ENCODE data around the gene FNDC3A. TPM values are rescaled to one million over a fixed set of nuclear protein-coding genes. Genes with fewer than 3 reads are reported as not detected.

Gene FNDC3A
- total and polyA plus RNA-seq, 12 donors, result 11.3 to 30.3 (median 23.1) TPM

DNA sequence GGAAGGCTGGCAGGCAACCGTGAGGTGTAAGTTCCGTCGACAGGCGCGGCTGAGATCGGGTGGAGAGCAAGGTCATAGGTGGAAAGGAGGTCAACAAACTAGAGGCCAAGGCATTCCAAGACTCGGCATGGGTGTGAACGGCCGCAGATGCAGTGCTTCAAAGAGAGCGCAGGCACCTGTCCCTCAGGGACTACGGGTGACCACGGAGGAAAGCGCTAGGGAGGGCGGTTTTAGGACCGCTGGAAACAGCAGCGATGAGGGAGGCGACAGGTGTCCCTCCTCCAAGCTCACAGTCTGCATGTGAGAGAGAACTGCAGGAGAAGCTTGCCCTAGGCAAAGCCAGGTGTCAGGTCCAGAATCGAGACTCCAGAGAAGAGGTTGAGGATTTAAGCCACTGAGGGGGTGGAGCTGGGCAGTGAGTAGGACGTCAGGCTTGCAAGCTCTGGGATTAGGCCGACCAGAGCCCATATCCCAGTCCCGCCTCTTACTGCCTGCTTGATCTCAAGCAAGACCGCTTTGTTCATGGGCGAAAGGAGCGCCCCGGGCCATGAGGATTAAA is 242.9 kb downstream of the FNDC3A start:
- Histone ChIP-seq H3K27me3 (peaks cover 12 to 58% (median 53%) of the 10 kb centered on the region in 7 donors), H3K36me3 (no peaks in the 10 kb centered on the region), H3K9me3 (no peaks in the 10 kb centered on the region), H3K4me1 (peaks cover 0 to 29% (median 10%) of the 10 kb centered on the region in 9 donors), H3K4me3 (no peak overlapping the region), H3K27ac (no peak overlapping the region)
- no peak for DNase-seq
- TF ChIP-seq, protein P1, sequence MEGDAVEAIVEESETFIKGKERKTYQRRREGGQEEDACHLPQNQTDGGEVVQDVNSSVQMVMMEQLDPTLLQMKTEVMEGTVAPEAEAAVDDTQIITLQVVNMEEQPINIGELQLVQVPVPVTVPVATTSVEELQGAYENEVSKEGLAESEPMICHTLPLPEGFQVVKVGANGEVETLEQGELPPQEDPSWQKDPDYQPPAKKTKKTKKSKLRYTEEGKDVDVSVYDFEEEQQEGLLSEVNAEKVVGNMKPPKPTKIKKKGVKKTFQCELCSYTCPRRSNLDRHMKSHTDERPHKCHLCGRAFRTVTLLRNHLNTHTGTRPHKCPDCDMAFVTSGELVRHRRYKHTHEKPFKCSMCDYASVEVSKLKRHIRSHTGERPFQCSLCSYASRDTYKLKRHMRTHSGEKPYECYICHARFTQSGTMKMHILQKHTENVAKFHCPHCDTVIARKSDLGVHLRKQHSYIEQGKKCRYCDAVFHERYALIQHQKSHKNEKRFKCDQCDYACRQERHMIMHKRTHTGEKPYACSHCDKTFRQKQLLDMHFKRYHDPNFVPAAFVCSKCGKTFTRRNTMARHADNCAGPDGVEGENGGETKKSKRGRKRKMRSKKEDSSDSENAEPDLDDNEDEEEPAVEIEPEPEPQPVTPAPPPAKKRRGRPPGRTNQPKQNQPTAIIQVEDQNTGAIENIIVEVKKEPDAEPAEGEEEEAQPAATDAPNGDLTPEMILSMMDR (IDR thresholded peaks at IDR 0.05), result no peak
- 22 to 28% methylated on average over 25 of the region's 25 CpGs for WGBS, 2 donors
- ATAC-seq, result no peak
- intact Hi-C loops (cut with DNase I), result no loop called here

DNA sequence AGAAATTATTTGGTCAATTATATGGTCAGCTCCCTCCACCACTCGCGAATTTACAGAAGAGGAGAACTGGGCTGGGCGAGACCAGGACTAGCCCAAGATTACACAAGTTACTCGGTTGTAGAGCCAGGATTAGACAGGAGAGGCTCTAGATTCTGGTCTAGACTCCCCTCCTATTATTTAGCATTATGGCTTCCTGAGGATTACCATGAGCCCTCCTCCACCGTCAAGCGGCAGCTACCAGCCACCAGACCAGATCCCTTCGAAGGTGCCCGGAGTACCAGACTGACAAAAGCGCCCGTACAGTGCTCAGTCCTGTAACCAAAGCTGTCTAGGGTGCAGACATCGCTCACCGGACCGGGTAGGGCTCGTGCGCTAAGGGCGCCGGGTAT is 243.9 kb downstream of the FNDC3A start:
- H3K27ac ChIP-seq, result no peak overlapping the region
- H3K27me3 ChIP-seq, result peaks cover 12 to 62% (median 53%) of the 10 kb centered on the region in 7 donors
- peak overlapping the region in 9 of 10 donors; percentile 18 to 52 (median 41) for H3K4me3 ChIP-seq
- 12 to 17% methylated on average over 17 of the region's 17 CpGs for WGBS, 2 donors
- peak in 1 of 8 donors; percentile 15 for ATAC-seq
- no peaks in the 10 kb centered on the region for H3K36me3 ChIP-seq
- H3K9me3 ChIP-seq, result no peaks in the 10 kb centered on the region
- TF ChIP-seq, protein P1 (IDR thresholded peaks at IDR 0.05), result no peak
- intact Hi-C loops (cut with DNase I), result loop anchor here in 1 of 10 donors (10.0 kb wide), 1 partner anchor 245 kb away; the partner anchor contains the start of gene FNDC3A
- peaks cover 0 to 28% (median 10%) of the 10 kb centered on the region in 9 donors for H3K4me1 ChIP-seq
- no peak for DNase-seq

DNA sequence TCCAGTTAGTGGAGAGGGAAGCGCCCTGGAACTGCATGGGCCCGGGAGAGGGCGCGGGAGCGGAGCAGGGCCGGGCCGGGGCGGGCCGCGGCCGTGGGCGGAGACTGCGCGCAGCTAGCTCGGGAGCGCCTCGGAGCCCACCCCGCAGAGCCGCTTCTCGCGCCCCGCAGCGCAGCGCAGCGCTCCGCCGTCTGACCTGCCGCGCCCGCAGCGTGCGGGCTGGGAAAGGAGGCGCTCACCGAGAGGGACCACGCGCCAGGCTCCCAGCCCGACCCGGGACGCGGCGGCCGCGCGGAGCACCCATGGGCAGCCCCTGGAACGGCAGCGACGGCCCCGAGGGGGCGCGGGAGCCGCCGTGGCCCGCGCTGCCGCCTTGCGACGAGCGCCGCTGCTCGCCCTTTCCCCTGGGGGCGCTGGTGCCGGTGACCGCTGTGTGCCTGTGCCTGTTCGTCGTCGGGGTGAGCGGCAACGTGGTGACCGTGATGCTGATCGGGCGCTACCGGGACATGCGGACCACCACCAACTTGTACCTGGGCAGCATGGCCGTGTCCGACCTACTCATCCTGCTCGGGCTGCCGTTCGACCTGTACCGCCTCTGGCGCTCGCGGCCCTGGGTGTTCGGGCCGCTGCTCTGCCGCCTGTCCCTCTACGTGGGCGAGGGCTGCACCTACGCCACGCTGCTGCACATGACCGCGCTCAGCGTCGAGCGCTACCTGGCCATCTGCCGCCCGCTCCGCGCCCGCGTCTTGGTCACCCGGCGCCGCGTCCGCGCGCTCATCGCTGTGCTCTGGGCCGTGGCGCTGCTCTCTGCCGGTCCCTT is 244.5 kb downstream of the FNDC3A start, which contains the start of gene MLNR:
Gene MLNR (plus strand): TSS at position 303 of the 820 bp plus-strand sequence. CDS start 0 bp downstream, at position 303.
- Histone ChIP-seq H3K9me3 (no peaks in the 10 kb centered on the region), H3K27me3 (peaks cover 12 to 62% (median 53%) of the 10 kb centered on the region in 7 donors), H3K36me3 (no peaks in the 10 kb centered on the region), H3K27ac (no peak within 1 kb of the TSS), H3K4me3 (peak within 1 kb of the TSS; percentile 18 to 52 (median 40)), H3K4me1 (peaks cover 0 to 25% (median 10%) of the 10 kb centered on the region in 9 donors)
- 2 to 3% methylated on average over 109 to 111 of the region's 111 CpGs for WGBS, 2 donors
- DNase-seq (peak; percentile 16 to 31), ATAC-seq (peak; percentile 62 to 83 (median 72))
- intact Hi-C loops (cut with DNase I), result loop anchor here in 1 of 10 donors (10.0 kb wide), 1 partner anchor 245 kb away; the partner anchor contains the start of gene FNDC3A
- TF ChIP-seq, protein P1 (IDR thresholded peaks at IDR 0.05), result peak in 2 of 9 donors; percentile 18 to 19

DNA sequence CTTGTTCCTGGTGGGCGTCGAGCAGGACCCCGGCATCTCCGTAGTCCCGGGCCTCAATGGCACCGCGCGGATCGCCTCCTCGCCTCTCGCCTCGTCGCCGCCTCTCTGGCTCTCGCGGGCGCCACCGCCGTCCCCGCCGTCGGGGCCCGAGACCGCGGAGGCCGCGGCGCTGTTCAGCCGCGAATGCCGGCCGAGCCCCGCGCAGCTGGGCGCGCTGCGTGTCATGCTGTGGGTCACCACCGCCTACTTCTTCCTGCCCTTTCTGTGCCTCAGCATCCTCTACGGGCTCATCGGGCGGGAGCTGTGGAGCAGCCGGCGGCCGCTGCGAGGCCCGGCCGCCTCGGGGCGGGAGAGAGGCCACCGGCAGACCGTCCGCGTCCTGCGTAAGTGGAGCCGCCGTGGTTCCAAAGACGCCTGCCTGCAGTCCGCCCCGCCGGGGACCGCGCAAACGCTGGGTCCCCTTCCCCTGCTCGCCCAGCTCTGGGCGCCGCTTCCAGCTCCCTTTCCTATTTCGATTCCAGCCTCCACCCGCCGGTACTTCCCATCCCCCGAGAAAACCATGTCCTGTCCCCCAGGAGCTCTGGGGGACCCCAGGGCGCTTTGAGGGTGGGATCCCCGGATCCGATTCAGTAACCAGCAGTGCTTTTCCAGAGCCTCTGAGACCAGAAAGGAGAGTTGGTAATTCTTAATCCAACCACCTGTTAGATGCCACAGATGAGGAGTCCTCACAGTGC is 245.3 kb downstream of the FNDC3A start:
- peak in 1 of 2 donors; percentile 16 for DNase-seq
- TF ChIP-seq, protein P1 (IDR thresholded peaks at IDR 0.05), result peak in 1 of 9 donors; percentile 9
- Histone ChIP-seq H3K27me3 (peaks cover 12 to 62% (median 53%) of the 10 kb centered on the region in 7 donors), H3K27ac (no peak overlapping the region), H3K36me3 (no peaks in the 10 kb centered on the region), H3K9me3 (no peaks in the 10 kb centered on the region), H3K4me3 (peak overlapping the region; percentile 18 to 52 (median 40)), H3K4me1 (peaks cover 0 to 25% (median 10%) of the 10 kb centered on the region in 9 donors)
- intact Hi-C loops (cut with DNase I), result loop anchor here in 1 of 10 donors (10.0 kb wide), 1 partner anchor 246 kb away; the partner anchor contains the start of gene FNDC3A
- ATAC-seq, result peak in 4 of 8 donors; percentile 9 to 28 (median 16)
- WGBS, 2 donors, result 4 to 5% methylated on average over 73 of the region's 73 CpGs
